ENCODE measurements around the gene EPHA10. TPM values are rescaled to one million over a fixed set of nuclear protein-coding genes. Genes with fewer than 3 reads are reported as not detected.

EPHA10 gene
- total RNA-seq, 6 donors from 2014 or later = 0.76 to 1.7 (median 0.92) TPM; not detected in 2

DNA sequence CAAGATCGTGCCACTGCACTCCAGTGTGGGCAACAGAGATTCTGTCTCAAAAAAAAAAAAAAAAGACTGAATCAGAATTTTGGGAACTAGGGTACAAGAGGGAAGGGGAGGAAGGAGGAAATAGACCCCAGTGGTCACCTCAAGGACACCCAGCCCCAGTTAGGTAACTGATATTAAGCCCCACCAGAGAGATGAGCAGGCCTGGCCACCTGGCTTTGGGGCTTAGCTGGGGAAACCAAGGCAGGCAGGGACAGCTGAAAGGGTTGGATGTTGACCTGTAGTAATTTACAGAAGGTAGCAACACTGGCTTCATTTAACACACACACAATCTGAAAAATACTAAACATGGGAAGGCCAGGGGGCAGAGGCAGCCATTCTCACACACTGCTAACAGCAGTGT lies 37.5 kb upstream of the EPHA10 start:
- 97 to 100% methylated on average over 1 of the region's 1 CpG for WGBS, 2 donors

DNA sequence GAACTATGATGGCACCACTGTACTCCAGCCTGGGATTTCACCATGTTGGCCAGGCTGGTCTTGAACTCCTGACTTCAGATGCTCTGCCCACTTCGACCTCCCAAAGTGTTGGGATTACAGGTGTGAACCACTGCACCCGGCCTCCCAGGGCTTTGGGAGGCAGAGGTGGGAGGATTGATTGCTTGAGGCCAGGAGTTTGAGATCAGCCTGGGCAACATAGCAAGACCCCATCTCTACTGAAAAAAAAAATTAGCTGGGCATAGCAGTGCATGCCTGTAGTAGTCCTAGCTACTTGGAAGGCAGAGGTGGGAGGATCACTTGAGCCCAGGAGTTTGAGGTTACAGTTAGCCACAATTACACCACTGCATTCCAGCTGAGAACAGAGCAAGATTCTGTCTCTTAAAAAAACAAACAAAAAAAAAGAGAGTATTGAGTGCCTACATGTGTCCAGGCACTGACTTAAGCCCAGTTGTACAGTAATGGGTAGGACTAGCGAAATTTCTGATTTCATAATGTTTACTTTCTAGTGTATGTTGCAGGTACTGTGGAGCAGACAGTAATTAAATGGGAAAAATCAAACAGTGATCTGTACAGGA lies 32.9 kb upstream of the EPHA10 start:
- TF ChIP-seq, protein P1, sequence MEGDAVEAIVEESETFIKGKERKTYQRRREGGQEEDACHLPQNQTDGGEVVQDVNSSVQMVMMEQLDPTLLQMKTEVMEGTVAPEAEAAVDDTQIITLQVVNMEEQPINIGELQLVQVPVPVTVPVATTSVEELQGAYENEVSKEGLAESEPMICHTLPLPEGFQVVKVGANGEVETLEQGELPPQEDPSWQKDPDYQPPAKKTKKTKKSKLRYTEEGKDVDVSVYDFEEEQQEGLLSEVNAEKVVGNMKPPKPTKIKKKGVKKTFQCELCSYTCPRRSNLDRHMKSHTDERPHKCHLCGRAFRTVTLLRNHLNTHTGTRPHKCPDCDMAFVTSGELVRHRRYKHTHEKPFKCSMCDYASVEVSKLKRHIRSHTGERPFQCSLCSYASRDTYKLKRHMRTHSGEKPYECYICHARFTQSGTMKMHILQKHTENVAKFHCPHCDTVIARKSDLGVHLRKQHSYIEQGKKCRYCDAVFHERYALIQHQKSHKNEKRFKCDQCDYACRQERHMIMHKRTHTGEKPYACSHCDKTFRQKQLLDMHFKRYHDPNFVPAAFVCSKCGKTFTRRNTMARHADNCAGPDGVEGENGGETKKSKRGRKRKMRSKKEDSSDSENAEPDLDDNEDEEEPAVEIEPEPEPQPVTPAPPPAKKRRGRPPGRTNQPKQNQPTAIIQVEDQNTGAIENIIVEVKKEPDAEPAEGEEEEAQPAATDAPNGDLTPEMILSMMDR (IDR thresholded peaks at IDR 0.05) = no peak
- no peak for TF ChIP-seq EP300 (IDR thresholded peaks at IDR 0.05)
- TF ChIP-seq POLR2AphosphoS5 (IDR thresholded peaks at IDR 0.05) = no peak
- TF ChIP-seq POLR2A (IDR thresholded peaks at IDR 0.05) = no peak
- H3K27ac ChIP-seq = no peak overlapping the region
- DNase-seq (no peak), ATAC-seq (ENCODE audit: low FRiP score in 2 of 2) (no peak)
- no peak overlapping the region for H3K4me3 ChIP-seq
- H3K4me1 ChIP-seq = peaks cover 17 to 29% (median 22%) of the 10 kb centered on the region in 4 donors
- WGBS, 2 donors = 88 to 90% methylated on average over 2 to 3 of the region's 3 CpGs
- H3K27me3 ChIP-seq = peaks cover 0 to 2% (median 0%) of the 10 kb centered on the region in 4 donors
- peaks cover 3 to 37% (median 20%) of the 10 kb centered on the region in 4 donors for H3K36me3 ChIP-seq
- no peaks in the 10 kb centered on the region for H3K9me3 ChIP-seq

More for the DNA sequence above, 37.5 kb upstream of the EPHA10 start:
- no peak overlapping the region for H3K4me3 ChIP-seq
- ATAC-seq (ENCODE audit: low FRiP score in 2 of 2) (no peak), DNase-seq (no peak)
- H3K36me3 ChIP-seq = peaks cover 34 to 78% (median 59%) of the 10 kb centered on the region in 4 donors
- no peaks in the 10 kb centered on the region for H3K9me3 ChIP-seq
- H3K4me1 ChIP-seq = peaks cover 8 to 22% (median 14%) of the 10 kb centered on the region in 4 donors
- no peaks in the 10 kb centered on the region for H3K27me3 ChIP-seq
- H3K27ac ChIP-seq = no peak overlapping the region
- TF ChIP-seq EP300 (IDR thresholded peaks at IDR 0.05) (no peak), POLR2A (IDR thresholded peaks at IDR 0.05) (no peak)

DNA sequence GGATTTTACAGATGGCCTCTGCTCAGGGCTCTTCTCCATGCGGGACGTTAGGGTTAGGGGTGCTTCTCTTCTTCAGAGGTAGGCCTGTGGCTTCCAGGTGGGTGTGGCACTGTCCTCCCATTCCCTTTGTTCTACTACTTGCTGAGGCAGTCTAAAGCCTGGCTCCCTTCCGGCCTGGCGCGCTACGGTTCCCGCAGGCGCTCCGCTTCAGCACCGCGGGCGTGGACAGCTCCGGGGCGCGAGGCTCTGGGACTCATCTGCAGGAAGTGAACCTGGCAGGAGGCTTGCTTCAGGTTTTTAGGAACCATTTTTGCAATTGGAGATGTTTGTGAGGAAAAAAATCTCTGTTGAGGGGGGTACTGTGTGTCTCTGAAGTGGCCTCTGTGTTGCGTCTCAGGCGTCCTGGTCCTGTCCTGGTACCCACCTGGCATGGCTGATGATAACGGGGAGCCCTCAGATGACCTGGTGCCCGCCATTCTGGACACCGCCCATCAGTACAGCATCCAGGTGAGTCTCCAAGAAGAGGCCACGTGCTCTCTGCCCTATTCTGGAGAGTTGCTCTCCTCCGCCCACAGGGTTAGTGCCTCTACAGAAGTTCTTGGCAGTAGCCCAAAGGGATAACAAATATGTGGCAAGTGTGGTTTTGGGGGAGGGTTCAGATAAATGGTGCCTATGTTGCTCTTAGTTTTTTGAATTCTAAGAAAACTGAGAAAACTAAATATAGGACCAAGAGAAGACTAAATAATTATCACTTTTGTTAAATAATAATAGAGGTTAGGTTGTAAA lies 30.6 kb upstream of the EPHA10 start:
- H3K27ac ChIP-seq = no peak overlapping the region
- 25 to 28% methylated on average over 20 to 22 of the region's 22 CpGs for WGBS, 2 donors
- ATAC-seq (ENCODE audit: low FRiP score in 2 of 2) (peak in 1 of 2 donors; percentile 70), DNase-seq (peak; percentile 44 to 93)
- TF ChIP-seq POLR2AphosphoS5 (IDR thresholded peaks at IDR 0.05) = no peak
- no peak for TF ChIP-seq EP300 (IDR thresholded peaks at IDR 0.05)
- TF ChIP-seq POLR2A (IDR thresholded peaks at IDR 0.05) = no peak
- TF ChIP-seq, protein P1 (IDR thresholded peaks at IDR 0.05) = no peak
- H3K9me3 ChIP-seq = no peaks in the 10 kb centered on the region
- peaks cover 17 to 29% (median 22%) of the 10 kb centered on the region in 4 donors for H3K4me1 ChIP-seq
- H3K36me3 ChIP-seq = peaks cover 0 to 14% (median 8%) of the 10 kb centered on the region in 4 donors
- peak overlapping the region in 1 of 4 donors; percentile 61 for H3K4me3 ChIP-seq
- peaks cover 0 to 2% (median 0%) of the 10 kb centered on the region in 4 donors for H3K27me3 ChIP-seq

DNA sequence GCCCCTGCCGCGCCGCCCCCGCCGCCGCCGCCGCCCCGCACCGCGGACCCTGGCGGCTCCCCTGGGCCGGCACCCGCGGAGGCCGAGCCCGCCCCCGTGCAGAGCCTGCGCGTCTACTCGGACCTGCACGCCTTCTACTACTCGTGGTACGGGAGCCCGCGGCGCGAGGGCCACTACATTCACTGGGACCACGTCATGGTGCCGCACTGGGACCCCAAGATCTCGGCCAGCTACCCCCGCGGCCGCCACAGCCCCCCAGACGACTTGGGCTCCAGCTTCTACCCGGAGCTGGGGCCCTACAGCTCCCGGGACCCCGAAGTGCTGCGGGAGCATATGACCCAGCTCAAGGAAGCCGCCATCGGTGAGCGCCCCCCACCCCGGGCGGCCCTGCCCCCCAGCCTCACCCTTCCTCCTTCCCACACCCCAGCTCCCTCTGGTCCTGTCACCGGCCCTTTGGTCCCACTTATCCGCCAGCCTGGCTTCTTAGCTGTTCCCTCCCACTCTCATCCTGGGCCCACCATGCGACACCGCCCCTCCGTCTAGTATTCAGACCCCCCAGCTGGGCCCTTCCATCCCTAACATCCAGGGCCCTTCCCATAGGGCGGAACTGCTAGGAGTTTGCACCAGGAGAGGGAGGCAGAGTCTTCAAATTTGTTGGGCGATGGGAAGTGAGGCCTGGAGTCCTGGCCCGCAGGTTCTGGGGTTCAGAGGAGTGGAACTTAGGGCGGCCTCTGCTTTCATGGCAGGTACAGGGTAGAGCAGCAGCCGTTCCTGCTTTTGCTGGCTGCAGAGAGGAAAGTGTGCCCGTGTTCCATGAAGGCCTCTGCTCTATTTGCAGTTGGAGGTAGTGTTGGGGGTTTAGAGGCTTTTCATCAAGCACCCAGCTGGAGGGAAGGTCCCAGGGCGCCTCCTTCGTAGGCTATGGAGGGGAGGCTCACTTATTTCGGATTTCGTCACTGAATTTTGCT lies 29.7 kb upstream of the EPHA10 start:
- WGBS, 2 donors = 35 to 53% methylated on average over 7 to 16 of the region's 59 CpGs
- DNase-seq (no peak), ATAC-seq (ENCODE audit: low FRiP score in 2 of 2) (no peak)
- Histone ChIP-seq H3K36me3 (peaks cover 0 to 7% (median 2%) of the 10 kb centered on the region in 4 donors), H3K27me3 (peaks cover 0 to 2% (median 0%) of the 10 kb centered on the region in 4 donors), H3K27ac (no peak overlapping the region), H3K9me3 (no peaks in the 10 kb centered on the region), H3K4me1 (peaks cover 17 to 29% (median 22%) of the 10 kb centered on the region in 4 donors), H3K4me3 (peak overlapping the region; percentile 29 to 67 (median 57))
- TF ChIP-seq, protein P1 (IDR thresholded peaks at IDR 0.05) = no peak
- no peak for TF ChIP-seq EP300 (IDR thresholded peaks at IDR 0.05)
